HG03066 (cell line): ENCODE data around the gene B3GALNT2.
"Not testable (repeated sequence)": the region's sequence is repeated elsewhere in the genome, so short reads cannot be mapped to it uniquely, and the experiment has no call there.

ENCODE experiments used
- ATAC-seq: cut with Tn5 transposase; IDR thresholded peaks from one replicate; pipeline ENCODE4 v1.9.1; 2021; ENCODE audit warnings: low read depth; ENCODE audit not compliant: unreplicated experiment

The B3GALNT2 gene

DNA sequence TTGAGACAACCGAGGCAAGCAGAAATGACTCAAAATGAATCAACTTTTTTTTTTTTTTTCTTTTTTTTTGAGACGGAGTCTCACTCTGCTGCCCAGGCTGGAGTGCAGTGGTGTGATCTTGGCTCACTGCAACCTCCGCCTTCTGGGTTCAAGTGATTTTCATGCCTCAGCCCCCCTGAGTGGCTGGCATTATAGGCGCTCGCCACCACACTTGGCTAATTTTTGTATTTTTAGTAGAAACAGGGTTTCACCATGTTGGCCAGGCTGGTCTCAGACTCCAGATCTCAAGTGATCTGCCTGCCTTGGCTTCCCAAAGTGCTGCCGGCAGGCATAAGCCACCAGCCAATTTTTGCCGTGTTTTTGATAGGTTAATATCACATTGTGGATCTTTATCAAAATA lies 46.4 kb downstream of the B3GALNT2 start:
- ATAC-seq, result not testable (repeated sequence)

DNA sequence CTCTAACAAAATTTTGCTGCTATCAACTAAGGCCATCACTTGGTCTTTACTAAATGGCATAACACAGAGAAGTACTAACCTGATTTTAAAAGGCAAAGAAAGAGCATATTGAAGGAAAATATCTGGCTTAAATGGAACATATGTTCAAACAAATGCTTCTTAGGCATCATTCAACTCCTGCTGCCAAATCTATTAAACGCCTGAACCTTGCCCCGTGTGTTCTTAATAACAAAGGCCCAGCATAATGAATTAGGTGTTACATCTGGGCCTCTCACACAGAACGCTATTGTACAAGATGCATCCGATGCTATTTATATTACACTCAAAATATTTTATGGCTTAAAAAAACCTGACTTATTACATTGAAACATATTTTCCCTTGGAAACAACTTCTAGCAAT lies 48.4 kb downstream of the B3GALNT2 start:
- no peak for ATAC-seq

DNA sequence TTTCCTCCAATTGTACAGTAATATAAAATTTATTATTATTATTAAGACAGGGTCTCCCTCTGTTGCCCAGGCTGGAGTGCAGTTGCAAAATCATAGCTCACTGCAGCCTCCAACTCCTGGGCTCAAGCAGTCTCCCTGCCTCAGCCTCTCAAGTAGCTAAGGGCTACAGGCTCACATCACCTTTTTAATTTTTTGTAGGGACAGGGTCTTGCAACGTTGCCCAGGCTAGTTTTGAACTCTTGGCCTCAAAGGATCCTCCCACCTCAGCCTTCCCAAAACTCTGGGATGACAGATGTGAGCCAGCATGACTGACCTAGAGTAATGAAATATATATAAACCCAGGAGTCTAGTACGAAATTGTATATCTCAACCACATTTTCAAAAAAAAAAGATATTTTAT lies 49.2 kb downstream of the B3GALNT2 start:
- ATAC-seq, result no peak

DNA sequence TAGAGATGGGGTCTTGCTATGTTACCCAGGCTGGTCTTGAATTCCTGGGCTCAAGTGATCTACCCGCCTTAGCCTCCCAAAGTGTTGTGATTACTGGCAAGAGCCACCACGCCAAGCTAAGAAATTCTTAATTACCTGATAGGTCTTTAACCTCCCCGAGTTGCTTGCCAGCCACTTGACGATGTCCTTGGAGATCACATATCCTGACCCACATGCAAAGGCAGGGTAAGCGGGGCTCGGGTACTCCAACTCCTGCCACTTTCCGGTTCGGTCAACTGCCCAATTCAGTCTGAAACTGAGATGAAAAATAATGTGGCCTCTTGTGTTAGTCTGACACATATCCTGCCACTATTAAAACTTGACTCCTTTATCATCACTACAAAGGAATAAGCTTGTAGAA lies 50.2 kb downstream of the B3GALNT2 start:
- ATAC-seq, result no peak

DNA sequence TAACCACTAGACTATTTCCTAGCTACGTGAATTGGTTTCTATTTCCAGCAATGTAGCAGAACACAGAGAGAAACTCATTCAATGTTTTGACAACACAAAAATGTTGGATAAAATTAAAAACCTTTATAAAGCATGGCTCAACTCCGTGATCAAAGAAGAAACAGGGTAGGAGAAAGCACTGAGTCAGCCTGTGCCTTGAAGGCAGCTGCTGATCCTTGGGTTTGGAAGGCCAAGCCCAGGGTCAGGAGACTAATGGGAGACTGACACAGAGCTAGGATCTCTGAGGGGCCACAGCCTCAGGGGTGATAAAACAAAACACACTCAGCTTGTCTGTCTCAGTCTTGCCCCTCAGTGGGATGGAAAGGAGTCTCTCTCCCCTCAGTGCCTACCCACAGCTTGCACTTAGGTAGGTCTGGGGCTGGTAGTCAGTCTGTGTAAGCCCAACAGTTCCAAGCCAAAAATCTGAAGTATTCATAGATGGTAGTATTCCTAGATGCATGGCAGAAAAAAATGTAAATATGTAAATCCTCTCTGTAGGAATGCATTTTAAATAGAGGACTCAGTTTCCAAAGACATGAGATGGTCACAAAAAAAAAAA lies 53.3 kb downstream of the B3GALNT2 start:
- ATAC-seq, result no peak

DNA sequence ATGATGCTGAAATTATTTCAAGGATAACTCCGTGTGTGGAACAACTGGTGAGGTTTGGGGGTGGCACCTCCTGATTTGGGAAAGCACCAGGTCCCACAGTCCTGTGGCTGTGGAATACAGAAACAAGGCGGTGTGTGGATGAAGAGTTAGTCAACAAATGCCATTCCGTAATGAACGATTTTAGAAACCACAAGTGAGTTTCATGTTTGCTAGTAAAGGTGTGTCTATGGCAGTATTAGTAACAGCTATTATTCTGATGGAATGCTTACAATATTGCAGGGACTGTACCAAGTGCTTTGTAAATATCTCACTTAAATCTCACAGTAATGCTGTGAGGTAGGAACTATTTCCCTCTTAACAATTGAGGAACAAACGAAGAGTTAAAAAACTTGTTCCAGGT lies 53.8 kb downstream of the B3GALNT2 start:
- ATAC-seq, result no peak

DNA sequence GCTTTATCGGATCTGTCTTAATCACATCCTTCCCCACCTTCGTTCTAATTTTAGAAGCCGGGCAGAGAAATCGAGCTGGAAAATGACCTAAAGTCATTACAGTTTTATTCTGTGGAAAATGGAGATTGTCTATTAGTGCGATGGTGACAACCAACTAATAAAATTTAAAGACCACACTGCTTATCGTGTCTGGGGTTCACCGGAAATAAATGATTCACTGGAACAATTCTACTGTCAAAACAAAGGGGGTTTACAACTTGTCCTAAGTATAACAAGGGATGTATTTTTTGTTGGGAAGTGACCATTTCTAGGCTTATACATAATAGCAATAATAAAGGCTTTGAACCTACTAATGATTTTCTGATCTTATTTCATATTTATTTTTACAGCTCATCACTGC lies 55.6 kb downstream of the B3GALNT2 start:
- no peak for ATAC-seq

DNA sequence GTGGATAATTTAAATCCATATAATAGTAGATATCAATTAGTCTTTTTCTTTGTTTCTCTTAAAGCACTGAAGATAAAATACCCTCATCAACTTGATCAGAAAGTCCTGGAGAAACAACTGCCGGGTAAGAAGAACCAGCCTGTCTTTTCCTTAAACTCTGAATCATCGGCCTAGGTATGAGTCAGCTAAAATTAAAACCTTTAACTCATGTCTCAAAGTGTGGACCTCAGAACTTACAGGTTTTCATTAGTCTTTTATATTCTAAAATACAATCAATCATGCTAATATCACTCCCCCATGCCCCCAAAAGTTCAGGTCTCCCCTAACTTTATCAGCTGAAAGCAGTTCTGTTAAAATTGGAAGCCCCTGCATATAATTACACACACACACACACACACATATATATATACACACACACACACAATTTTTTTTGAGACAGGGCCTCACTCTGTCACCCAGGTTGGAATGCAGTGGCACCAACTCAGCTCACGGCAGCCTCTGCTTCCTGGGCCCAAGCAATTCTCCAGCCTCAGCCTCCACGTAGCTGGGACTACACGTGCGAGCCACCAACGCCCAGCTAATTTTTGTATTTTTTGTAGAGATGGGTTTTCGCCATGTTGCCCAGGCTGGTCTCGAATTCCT lies 61.3 kb downstream of the B3GALNT2 start:
- no peak for ATAC-seq

DNA sequence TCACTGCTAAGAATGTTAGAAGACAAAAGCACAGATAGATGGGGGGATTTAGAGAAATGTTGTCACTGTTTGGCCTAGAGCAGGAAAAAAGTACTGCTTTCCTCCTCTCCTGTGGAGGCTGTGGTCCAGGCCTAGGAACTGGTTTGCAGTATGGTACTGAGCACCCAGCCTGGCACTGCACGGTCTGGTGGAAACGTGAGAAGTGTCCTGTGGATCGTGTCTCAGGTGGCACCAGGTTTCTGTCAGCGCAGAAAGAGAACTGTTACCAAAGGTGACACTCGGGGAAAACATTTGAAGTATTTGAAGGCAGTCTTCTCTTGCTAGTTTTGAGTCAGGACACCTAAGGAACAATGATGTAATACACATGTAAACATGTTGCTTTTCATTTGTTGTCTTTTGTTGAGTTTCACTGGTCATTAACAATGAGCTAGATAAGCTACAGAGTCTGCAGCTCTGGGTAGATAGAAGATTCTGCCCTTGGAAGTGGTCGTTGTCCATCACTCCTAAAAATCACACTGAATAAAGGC lies 63.0 kb downstream of the B3GALNT2 start:
- ATAC-seq, result no peak

DNA sequence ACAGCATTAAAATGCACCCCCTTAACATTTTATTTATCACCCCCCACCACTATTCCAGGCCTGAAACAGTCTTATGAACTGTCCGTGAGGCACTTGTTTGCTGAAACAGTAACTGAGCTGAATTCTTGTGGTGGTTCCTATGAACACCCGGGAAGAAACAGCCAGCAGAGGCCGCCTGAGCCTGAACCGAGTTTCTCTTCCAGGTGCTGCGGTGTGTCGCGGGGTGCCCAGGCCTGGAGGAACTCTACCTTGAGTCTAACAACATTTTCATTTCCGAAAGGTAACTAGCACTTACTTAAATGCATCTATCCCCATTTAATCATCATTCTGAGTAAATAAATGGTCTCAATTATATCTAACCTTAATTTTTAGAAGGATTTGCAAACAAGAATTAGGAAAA lies 70.3 kb downstream of the B3GALNT2 start:
- ATAC-seq, result no peak

DNA sequence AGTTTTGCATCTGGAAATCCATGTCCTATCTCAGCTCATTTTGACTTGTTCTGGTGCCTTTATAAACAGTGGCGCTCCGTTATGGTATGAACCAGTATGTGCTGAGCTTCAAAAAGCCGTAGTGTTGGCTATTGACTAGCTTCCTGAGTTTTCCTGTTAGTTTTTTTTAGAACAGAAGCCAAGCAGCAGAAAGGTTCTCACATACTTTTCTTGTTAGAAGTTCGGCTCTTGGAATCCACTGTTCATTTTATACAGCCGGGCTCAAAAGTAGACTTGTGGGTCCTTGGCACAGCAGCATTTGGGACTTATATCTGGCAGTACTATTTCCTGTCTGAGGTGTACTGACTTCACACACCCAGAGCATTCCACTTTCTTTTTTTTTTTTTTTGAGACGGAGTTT lies 73.3 kb downstream of the B3GALNT2 start:
- no peak for ATAC-seq

DNA sequence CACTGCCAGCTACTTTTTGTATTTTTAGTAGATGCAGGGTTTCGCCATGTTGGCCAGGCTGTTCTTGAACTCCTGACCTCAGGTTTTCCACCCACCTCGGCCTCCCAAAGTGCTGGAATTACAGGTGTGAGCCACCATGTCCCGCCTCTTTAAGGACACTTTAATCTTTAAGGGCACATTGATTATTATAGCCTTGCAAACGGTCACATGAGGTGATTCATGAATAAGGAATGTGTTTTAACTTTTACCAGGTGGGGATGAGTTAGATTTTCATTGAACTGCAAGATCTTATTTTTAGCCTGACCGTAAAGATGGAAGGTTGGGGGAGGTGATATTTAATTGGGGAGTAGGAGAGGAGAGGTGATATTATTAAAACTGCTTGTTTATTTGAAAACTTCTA lies 75.1 kb downstream of the B3GALNT2 start:
- ATAC-seq, result no peak

DNA sequence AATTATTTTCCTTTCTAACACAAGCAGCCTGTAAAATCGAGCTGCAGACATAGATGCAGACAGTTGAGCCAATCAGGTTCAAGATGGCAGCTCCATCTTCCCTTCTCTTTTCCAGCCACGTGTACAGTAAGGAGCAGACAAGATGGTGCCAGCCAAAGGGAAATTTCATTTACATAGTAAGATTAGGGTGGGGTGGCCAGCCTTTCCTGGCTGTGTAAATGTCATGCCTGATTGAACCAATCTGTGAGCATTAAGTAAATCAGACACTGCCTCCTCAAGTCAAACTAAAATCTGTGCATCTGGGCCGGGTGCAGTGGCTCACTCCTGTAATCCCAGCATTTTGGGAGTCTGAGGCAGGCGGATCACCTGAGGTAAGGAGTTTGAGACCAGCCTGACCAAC lies 76.8 kb downstream of the B3GALNT2 start:
- no peak for ATAC-seq

DNA sequence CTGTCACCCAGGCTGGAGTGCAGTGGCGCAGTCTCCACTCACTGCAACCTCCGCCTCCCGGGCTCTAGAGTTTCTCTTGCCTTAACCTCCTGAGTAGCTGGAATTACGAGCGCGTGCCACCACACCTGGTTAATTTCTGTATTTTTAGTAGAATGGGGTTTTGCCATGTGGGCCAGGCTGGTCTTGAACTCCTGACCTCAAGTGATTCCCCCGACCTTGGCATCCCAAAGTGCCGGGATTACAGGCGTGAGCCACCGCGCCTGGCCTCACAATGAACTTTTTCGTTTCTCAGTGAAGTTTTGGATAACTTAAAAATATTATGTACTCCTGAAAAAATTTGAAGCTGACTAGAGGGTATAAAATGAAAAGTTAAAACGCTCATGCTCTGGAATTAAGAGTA lies 77.6 kb downstream of the B3GALNT2 start:
- no peak for ATAC-seq

DNA sequence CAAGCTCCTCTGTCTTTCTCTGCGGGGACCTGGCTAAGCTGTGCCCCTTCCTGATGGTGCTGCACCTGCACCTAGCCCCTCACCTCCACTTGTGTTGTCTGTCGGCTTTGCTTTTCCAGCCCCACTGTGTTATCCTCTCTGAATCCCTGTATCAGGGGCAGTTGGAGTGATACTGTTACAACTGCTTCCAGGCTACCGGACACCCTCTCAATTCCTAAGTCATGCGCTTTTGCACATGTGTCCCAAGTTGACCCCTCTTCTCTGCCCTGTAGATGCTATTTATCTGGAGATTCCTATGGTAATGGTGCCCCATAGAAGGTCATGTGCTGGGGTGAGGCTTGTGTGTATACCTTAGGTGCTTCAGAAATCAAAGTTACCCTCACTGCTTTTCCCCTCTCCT lies 78.1 kb downstream of the B3GALNT2 start:
- ATAC-seq, result no peak

DNA sequence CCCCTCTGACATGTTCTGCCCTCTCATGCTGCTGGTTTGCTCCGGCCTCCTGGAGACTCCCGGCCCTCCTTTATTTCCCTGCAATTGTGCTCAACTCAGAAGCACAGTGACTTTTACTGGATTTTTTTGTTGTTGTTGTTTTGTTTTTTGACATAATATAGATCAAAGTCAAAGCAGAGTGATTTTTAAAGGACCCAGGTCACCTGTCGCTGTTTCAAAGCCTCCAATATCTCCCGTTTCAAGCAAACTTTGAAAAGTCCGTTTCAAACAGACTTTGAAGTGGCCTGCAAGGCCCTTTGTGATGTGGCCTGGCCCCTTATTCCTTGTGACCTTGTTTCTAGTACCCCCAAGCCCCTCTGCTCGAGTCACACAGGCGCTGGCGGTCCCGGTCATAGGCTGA lies 78.9 kb downstream of the B3GALNT2 start:
- no peak for ATAC-seq

DNA sequence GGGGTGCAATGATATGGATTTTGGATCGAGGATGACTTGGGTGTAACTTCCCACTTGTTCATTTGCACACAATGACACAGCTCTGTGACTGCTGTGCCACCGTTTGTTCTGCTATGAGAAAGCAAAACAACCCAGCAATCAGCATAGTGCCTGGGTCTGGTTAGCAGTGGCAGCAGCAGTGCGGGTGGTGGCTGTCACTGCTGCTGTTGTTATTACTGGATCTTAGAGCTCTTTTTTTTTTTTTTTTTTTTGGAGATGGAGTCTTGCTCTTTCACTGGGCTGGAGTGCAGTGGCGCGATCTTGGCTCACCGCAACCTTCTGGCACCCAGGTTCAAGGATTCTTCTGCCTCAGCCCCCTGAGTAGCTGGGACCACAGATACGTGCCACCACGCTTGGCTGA lies 80.2 kb downstream of the B3GALNT2 start:
- ATAC-seq, result no peak

DNA sequence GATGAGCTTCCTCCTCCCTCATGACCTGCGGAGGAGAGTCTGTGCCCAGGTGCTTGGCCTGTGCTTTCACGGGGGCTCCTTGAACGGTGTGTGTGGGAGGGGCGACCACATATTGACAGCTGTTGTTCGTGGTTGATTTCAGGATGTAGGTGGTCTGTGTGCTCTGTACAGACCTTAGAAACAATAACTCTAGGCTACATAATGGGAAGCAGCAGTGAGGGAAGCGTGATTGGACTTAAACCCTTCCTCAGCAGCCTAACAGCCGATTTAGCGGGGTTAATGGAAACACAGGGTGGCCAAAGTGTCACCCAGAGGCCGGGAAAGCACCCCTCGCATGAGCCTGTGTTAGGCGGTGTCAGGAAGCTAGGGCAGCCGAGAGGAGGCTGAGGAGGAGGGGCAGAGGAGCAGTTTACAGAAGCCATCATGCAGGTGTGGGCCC lies 81.0 kb downstream of the B3GALNT2 start:
- ATAC-seq, result no peak

DNA sequence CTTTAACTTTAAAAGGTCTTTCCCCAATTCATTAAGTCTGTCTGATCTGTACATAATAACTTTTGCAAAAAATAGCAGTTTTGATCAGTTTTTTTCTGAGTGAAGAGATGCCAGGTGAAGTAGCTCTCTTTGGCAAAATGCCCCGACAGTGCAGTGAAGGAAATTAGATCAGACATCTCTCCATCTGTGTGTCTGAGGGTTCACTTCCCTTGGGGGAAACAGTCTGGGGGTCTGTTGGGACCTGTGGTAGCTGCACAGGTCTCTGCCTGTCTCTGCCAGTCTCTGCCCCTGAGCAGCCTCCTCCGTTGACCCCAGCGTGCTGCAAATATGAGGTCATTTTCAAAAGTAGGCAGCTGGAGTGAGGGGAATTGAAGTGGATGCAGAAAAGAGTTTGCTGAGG lies 82.5 kb downstream of the B3GALNT2 start:
- ATAC-seq, result no peak

DNA sequence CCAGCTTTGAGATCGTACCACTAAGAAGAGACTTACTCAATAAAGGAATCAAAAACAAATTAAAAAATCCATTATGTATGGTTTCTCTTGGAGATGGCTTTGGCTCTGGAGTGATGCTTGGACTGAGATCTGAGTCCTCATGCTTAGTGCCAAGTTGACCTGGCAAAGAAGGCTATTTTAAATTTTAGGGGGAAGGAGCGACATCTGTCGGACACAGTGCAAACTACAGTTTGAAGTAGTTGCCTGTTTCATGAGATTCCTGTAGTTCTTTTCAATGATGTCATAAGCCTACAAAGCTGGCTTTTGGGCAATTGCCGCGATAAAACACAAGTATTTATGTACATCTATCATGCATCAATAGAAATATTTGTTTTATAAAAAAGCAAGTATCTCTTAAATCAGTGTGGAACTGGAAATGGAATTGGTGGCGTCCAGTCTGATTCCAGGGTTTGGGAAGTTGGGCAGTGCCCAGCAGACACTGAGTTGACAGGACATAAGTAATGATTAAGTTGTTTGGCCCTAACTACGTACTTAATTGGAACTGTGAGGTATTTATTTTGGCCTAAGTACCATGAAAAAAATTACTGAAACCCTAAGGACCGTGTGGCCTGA lies 87.1 kb downstream of the B3GALNT2 start:
- no peak for ATAC-seq

DNA sequence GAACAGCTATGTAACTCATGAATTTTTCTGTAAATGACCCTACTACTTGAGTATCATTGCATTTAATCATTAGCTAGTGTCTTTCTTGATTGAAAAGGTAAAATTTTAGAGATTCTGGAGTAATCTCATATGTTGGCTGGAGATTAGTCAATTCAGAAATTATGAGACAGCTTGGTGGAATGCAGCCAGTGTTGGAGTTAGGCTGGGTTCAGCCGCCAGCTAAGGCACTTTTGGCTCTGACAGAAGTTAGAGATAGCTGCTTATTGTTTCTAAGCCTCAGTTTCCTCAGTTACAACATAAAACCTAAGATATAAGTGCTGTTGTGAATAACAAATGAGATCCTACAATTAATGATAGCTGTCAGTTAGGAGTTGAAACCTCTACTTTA lies 87.6 kb downstream of the B3GALNT2 start:
- no peak for ATAC-seq
